HUES64 (cell line): ENCODE results near the gene PDE4DIP.
"Not testable (repeated sequence)": the region's sequence is repeated elsewhere in the genome, so short reads cannot be mapped to it uniquely, and the experiment has no call there.

ENCODE experiments used
- H3K27ac ChIP-seq: 2 replicates; pipeline ENCODE4 v1.7.0; 2013; ENCODE audit warnings: low read depth, low read length, inconsistent platforms
- H3K27me3 ChIP-seq: 2 replicates; pipeline ENCODE4 v1.6.1; 2013; ENCODE audit warnings: mild to moderate bottlenecking, low read length; ENCODE audit not compliant: insufficient read depth
- H3K36me3 ChIP-seq: 2 replicates; pipeline ENCODE4 v1.6.1; 2013; ENCODE audit warnings: mild to moderate bottlenecking, low read length; ENCODE audit not compliant: insufficient read depth
- H3K4me1 ChIP-seq: 2 replicates; pipeline ENCODE4 v1.6.1; 2013; ENCODE audit warnings: mild to moderate bottlenecking, low read length, moderate library complexity; ENCODE audit not compliant: insufficient read depth
- H3K4me3 ChIP-seq: 2 replicates; pipeline ENCODE4 v1.5.1; 2013; ENCODE audit warnings: mild to moderate bottlenecking, low read length, moderate library complexity
- H3K9ac ChIP-seq: 2 replicates; pipeline ENCODE4 v1.6.1; 2013; ENCODE audit warnings: mild to moderate bottlenecking, low read depth, low read length
- H3K9me3 ChIP-seq: 2 replicates; pipeline ENCODE4 v1.6.1; 2013; ENCODE audit warnings: low read depth, low read length; ENCODE audit not compliant: insufficient read depth
- WGBS: fragments of 150-250, 120-280 bp; methylation state at CpG from one replicate; pipeline ENCODE4 v1.1.7; 2013; ENCODE audit warnings: missing lambda C conversion rate; 5-methylcytosine and 5-hydroxymethylcytosine counted together

PDE4DIP gene

DNA sequence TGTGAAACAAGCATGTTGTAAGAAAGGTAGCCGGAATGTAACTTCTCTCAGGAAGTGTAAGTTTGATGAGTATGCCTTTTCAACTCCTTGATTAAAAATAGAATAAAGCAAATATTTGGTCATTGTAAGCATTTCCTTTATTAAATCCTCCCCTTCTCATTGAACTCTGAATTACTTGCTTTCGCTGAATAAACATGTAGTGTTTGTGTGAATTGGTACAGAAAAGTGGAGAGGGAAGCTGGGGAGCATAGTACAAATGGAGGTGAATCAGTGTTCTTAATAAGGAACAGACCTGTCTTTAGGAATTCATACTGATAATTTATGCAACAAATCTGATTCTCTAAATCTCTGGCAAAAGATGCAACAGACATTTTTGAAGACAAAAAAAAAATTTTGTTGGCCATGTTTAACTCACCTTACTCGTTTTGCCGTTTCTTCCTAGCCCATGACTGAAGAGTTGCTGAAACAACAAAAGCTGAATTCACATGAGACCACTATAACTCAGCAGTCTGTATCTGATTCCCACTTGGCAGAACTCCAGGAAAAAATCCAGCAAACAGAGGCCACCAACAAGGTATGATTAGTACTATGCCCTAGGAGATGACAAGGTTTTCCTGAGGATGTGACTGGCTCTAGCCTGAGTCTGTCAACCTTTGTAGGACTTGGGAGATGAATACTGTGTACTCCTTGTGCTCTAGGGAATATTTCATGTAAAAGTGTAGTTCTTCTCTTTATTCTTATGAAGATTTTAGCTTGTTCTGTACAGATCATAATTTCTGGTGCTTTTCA lies 116.2 kb downstream of the PDE4DIP start:
- H3K4me1 ChIP-seq, H3K9me3 ChIP-seq, H3K9ac ChIP-seq, H3K4me3 ChIP-seq, H3K36me3 ChIP-seq, H3K27ac ChIP-seq, H3K27me3 ChIP-seq: not testable (repeated sequence)
- WGBS, result no CpG with 5 or more reads among the region's 4 CpGs

DNA sequence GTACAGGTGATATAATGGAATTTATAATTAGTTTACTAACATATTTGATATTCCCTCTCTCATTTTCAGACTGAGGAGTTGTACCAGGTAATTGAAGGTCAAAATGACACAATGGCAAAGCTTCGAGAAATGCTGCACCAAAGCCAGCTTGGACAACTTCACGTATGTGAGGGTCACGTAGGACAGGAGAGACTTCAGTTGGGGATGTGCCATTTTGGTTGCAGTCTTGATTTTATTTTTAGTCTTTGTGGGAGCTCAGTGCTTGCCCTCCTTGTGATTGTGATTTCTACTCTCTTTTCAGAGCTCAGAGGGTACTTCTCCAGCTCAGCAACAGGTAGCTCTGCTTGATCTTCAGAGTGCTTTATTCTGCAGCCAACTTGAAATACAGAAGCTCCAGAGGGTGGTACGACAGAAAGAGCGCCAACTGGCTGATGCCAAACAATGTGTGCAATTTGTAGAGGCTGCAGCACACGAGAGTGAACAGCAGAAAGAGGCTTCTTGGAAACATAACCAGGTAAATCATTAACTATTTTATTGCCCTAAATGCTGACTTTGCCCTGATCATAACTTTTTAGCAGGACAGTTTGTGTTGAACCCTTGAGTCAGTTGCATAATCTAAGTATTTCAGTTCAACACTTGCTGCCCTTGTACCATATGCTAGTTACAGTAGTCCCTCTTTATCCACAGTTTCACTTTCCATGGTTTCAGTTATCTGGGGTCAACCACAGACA lies 118.1 kb downstream of the PDE4DIP start:
- 95% methylated on average over 3 of the region's 6 CpGs for WGBS

DNA sequence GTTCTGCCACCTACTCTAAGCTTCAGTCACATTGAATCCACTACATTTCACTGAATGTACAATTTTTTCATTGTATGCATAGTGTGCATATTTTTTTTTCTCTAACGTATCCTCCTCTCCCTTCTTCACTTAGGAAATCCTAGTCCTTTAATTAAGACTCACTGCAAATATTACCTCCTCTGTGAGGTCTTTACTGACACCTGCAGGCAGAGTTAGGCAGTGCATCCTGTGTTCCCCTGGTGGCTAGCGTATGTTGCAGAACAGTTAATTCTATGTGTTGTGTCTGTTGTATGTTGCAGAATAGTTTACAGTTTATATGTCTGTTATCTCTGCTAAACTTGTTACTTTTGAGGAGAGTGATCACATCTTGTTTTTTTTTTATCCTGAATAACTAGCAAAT lies 121.9 kb downstream of the PDE4DIP start:
- not testable (repeated sequence) for H3K9ac ChIP-seq, H3K4me1 ChIP-seq, H3K27ac ChIP-seq, H3K9me3 ChIP-seq, H3K36me3 ChIP-seq, H3K4me3 ChIP-seq, H3K27me3 ChIP-seq
- WGBS, result no CpG with 5 or more reads among the region's 2 CpGs

More for the DNA sequence above, 118.1 kb downstream of the PDE4DIP start:
- H3K36me3 ChIP-seq, H3K4me3 ChIP-seq, H3K9ac ChIP-seq, H3K9me3 ChIP-seq, H3K27ac ChIP-seq, H3K4me1 ChIP-seq, H3K27me3 ChIP-seq: not testable (repeated sequence)

DNA sequence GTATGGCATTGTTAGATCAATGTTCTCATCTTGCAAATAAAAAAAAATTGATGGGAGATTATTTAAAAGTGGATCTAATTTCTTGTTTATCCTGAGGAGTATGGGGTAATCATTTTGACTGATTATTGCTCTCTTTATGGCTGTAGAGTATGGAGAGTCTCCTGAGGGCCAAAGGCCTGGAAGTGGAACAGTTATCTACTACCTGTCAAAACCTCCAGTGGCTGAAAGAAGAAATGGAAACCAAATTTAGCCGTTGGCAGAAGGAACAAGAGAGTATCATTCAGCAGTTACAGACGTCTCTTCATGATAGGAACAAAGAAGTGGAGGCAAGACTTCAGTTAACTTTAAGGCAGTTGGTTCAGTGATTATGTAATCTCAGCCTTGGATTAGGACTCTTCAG lies 123.4 kb downstream of the PDE4DIP start:
- not testable (repeated sequence) for H3K27ac ChIP-seq, H3K27me3 ChIP-seq, H3K4me1 ChIP-seq, H3K9ac ChIP-seq, H3K4me3 ChIP-seq, H3K36me3 ChIP-seq, H3K9me3 ChIP-seq
- no CpG with 5 or more reads among the region's 2 CpGs for WGBS

DNA sequence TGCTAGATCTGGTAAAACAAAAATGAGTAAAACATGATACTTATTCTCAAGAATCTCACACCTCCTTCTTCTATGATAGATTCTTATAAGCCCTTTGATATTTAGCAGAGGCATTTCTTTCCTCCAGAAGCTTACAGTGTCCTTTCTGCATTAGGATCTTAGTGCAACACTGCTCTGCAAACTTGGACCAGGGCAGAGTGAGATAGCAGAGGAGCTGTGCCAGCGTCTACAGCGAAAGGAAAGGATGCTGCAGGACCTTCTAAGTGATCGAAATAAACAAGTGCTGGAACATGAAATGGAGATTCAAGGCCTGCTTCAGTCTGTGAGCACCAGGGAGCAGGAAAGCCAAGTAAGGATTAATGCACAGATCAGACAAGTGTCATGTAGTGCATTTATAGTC lies 124.5 kb downstream of the PDE4DIP start:
- not testable (repeated sequence) for H3K36me3 ChIP-seq, H3K9me3 ChIP-seq, H3K27me3 ChIP-seq, H3K4me3 ChIP-seq, H3K27ac ChIP-seq, H3K4me1 ChIP-seq, H3K9ac ChIP-seq
- WGBS, result 86% methylated on average over 1 of the region's 3 CpGs

DNA sequence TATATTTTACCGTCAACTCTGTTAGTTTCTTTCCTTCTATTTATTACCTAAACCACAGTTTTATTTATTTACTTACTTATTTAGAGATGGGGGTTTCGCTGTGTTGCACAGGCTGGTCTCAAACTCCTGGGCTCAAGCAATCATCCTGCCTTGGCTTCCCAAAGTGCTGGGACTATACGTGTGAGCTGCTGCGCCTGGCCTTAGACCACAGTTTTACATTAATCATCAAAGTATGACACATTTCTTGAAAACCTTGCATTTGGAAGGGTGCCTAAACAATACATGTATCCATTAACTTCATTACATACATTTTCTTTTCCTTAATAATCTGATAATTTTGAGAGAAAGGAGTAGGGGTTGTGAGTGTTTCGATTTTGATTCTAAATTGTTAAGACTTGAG lies 124.9 kb downstream of the PDE4DIP start:
- H3K27ac ChIP-seq, H3K36me3 ChIP-seq, H3K27me3 ChIP-seq, H3K4me1 ChIP-seq, H3K4me3 ChIP-seq, H3K9me3 ChIP-seq, H3K9ac ChIP-seq: not testable (repeated sequence)
- WGBS, result 100% methylated on average over 1 of the region's 5 CpGs

DNA sequence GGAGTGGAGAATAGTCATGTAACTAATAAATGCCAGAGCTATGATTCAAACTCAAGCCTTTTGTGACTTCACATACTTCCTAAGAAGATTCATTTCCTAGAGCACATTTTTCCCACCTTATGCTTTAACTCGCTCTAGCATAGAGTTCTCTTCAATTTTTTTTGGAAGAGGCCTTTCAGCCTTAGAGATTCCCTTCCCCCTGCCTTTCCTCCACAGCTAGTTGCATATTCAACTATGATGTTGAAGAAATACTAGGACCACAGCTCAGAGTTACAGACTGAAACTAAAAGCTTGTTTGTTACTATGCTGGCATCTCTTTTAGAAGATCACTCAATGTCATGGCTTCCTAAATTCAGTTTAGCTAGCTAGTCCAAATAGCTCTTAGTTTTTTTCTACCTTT lies 131.2 kb downstream of the PDE4DIP start:
- H3K4me3 ChIP-seq, H3K4me1 ChIP-seq, H3K27ac ChIP-seq, H3K9ac ChIP-seq, H3K9me3 ChIP-seq, H3K27me3 ChIP-seq: not testable (repeated sequence)
- H3K36me3 ChIP-seq, result peaks cover 23% of the 10 kb centered on the region
- WGBS, result 86% methylated on average over 1 of the region's 1 CpG

DNA sequence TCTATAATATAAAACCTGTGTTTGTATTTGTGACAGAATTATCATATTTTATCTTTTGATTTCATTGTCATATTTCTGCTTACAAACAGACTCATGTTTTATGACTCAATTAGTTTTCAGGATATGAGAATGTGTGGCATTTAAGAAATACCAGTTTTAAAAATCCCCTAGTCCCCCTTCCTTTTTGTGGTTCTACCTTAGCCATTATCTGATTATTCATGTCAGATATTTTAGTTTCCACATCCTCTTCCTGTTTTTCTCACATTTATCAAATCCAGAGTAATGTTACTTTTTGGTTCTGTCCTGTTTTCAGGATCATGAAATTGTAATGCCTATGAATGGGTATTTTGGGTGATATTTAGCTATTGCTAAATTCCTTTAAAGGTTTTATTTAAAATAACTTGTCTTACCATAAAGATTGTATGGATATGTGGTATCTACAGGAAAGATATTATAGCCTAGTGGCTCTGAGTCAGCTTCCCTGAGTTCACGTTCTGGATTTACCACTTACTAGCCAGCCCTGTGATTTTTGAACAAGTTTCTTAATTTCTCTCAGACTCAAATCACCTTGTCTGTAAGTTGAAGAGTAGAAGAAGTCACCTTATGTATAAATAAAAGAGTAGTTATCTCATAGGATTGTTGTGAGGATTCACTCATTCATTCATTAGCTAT lies 131.8 kb downstream of the PDE4DIP start:
- H3K4me3 ChIP-seq, H3K27ac ChIP-seq, H3K9me3 ChIP-seq, H3K4me1 ChIP-seq, H3K9ac ChIP-seq, H3K27me3 ChIP-seq: not testable (repeated sequence)
- no CpG with 5 or more reads among the region's 1 CpG for WGBS
- H3K36me3 ChIP-seq, result peaks cover 25% of the 10 kb centered on the region

DNA sequence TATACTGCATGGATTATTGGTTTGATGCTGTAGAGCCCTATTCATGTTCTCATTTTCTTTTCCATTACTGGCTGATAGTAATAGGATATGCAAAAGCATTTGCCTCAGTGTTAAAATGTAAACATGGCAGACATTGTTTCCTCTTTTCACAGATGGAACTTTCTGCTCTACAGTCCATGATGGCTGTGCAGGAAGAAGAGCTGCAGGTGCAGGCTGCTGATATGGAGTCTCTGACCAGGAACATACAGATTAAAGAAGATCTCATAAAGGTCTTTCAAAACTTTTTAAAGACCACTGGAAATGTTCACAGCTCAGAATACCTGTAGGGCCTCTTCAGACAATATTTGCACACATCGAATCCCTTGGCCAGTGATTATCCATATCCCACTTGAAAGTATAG lies 133.6 kb downstream of the PDE4DIP start:
- WGBS, result 96% methylated on average over 1 of the region's 1 CpG
- H3K36me3 ChIP-seq, result peaks cover 33% of the 10 kb centered on the region
- not testable (repeated sequence) for H3K27ac ChIP-seq

DNA sequence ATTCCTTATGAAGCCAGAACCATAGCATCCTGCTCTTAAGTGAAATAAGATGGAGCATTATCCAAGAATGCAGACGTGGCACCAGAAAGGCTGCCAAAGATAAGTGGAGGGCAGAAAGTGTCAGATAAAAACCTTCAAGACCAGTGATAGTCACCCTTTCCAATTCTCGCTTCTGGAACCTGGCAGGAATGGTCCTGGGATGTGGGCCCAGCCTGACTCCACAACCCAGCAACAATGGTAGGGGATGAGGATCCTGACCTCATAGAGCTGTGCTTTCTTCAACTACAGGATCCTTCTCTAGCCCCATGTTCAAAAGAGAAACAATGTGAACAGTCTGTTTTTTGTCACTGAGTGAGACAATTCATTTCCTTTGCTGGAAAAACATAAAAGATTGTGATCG lies 145.2 kb downstream of the PDE4DIP start:
- H3K27ac ChIP-seq, H3K4me3 ChIP-seq, H3K9me3 ChIP-seq, H3K36me3 ChIP-seq, H3K9ac ChIP-seq, H3K4me1 ChIP-seq, H3K27me3 ChIP-seq: not testable (repeated sequence)
- WGBS, result 93% methylated on average over 2 of the region's 3 CpGs

More for the DNA sequence above, 133.6 kb downstream of the PDE4DIP start:
- H3K27me3 ChIP-seq, H3K9me3 ChIP-seq, H3K9ac ChIP-seq, H3K4me3 ChIP-seq, H3K4me1 ChIP-seq: not testable (repeated sequence)

DNA sequence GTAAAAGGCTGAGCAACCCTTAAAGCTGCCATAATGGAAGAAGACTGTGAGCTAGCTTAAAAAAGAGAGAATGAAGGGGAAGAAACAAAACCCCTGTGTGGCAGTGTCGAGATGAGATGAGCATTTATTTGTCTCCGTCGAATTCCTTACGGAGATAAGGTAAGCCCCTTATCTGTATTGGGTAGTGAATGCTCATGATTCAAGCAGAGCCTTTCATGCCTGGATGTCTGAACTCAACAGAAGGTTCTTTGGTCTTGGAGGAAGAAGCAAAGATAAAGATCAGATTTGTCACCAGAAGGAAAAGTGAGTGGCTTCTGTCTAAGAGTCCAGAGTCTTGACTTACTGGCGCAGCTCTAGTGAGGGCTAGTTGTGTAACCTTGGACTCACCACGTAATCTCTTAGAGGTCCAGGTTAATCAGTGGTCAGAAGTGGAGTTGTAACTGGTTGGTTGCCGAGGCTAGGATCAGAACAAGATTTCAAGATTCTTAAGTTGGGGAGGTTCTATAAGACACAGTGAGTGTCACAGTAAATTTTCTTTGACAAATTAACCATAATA lies 146.1 kb downstream of the PDE4DIP start:
- H3K36me3 ChIP-seq, H3K4me3 ChIP-seq, H3K9ac ChIP-seq, H3K27ac ChIP-seq, H3K9me3 ChIP-seq, H3K27me3 ChIP-seq, H3K4me1 ChIP-seq: not testable (repeated sequence)
- WGBS, result 83% methylated on average over 4 of the region's 7 CpGs
